H9 (cell line): ENCODE data around the gene AGBL4. TPM values are rescaled to one million over a fixed set of nuclear protein-coding genes. Genes with fewer than 3 reads are reported as not detected.

ENCODE experiments used
- DNase-seq: peaks from one replicate; pipeline ENCODE4 v3.0.0-alpha.2; 2017
- H2AFZ ChIP-seq: one replicate; pipeline ENCODE4 v1.6.1; 2013; ENCODE audit warnings: mild to moderate bottlenecking, low read length, control low read depth, moderate library complexity
- H2AK5ac ChIP-seq: 2 replicates; pipeline ENCODE4 v1.6.1; 2013; ENCODE audit warnings: low read length, control low read depth, mixed read lengths; ENCODE audit not compliant: insufficient read length
- H2BK120ac ChIP-seq: one replicate; pipeline ENCODE4 v1.6.1; 2013; ENCODE audit warnings: low read depth, mild to moderate bottlenecking, low read length, control low read depth, inconsistent platforms; ENCODE audit not compliant: poor library complexity, severe bottlenecking
- H2BK12ac ChIP-seq: 2 replicates; pipeline ENCODE4 v1.6.1; 2013; ENCODE audit warnings: low read length, control low read depth, mixed read lengths, low read depth; ENCODE audit not compliant: insufficient read length
- H2BK15ac ChIP-seq: 2 replicates; pipeline ENCODE4 v1.6.1; 2013; ENCODE audit warnings: low read depth, low read length, control low read depth
- H2BK20ac ChIP-seq: one replicate; pipeline ENCODE4 v1.6.1; 2013; ENCODE audit warnings: low read depth, mild to moderate bottlenecking, low read length, control low read depth, inconsistent platforms; ENCODE audit not compliant: poor library complexity, severe bottlenecking
- H2BK5ac ChIP-seq: 2 replicates; pipeline ENCODE4 v1.6.1; 2013; ENCODE audit warnings: low read length, control low read depth, mixed read lengths; ENCODE audit not compliant: insufficient read length
- H3K14ac ChIP-seq: 2 replicates; pipeline ENCODE4 v1.6.1; 2013; ENCODE audit warnings: low read length, control low read depth; ENCODE audit not compliant: insufficient read depth
- H3K18ac ChIP-seq: 2 replicates; pipeline ENCODE4 v1.6.1; 2013; ENCODE audit warnings: low read depth, mild to moderate bottlenecking, mixed read lengths, low read length, control low read depth; ENCODE audit not compliant: insufficient read length
- H3K23ac ChIP-seq: 2 replicates; pipeline ENCODE4 v1.6.1; 2013; ENCODE audit warnings: low read length, control low read depth, mixed read lengths, low read depth; ENCODE audit not compliant: insufficient read length
- H3K23me2 ChIP-seq: 2 replicates; pipeline ENCODE4 v1.6.1; 2013; ENCODE audit warnings: low read depth, mild to moderate bottlenecking, mixed read lengths, low read length, control low read depth; ENCODE audit not compliant: insufficient read length, poor library complexity, severe bottlenecking
- H3K27ac ChIP-seq: 2 replicates; pipeline ENCODE4 v1.5.1; 2013; ENCODE audit warnings: low read length, control low read depth, mixed read lengths, low read depth; ENCODE audit not compliant: insufficient read length
- H3K27me3 ChIP-seq: 2 replicates; pipeline ENCODE4 v1.6.1; 2013; ENCODE audit warnings: low read length, control low read depth, inconsistent platforms; ENCODE audit not compliant: insufficient read depth
- H3K4ac ChIP-seq: 2 replicates; pipeline ENCODE4 v1.6.1; 2013; ENCODE audit warnings: low read depth, mild to moderate bottlenecking, control low read depth, inconsistent platforms, low read length, moderate library complexity
- H3K4me1 ChIP-seq: 2 replicates; pipeline ENCODE4 v1.6.1; 2013; ENCODE audit warnings: low read length, control low read depth, inconsistent platforms; ENCODE audit not compliant: insufficient read depth
- H3K4me2 ChIP-seq: 2 replicates; pipeline ENCODE4 v1.6.1; 2013; ENCODE audit warnings: low read length, control low read depth, mixed read lengths; ENCODE audit not compliant: insufficient read length, insufficient read depth
- H3K56ac ChIP-seq: 2 replicates; pipeline ENCODE4 v1.6.1; 2013; ENCODE audit warnings: low read depth, mild to moderate bottlenecking, mixed read lengths, low read length, control low read depth; ENCODE audit not compliant: insufficient read length
- H3K79me1 ChIP-seq: 2 replicates; pipeline ENCODE4 v1.6.1; 2013; ENCODE audit warnings: low read depth, mild to moderate bottlenecking, moderate library complexity, low read length, control low read depth, inconsistent platforms; ENCODE audit not compliant: insufficient read depth, poor library complexity, severe bottlenecking
- H3K79me2 ChIP-seq: 2 replicates; pipeline ENCODE4 v1.6.1; 2013; ENCODE audit warnings: low read length, control low read depth, inconsistent platforms; ENCODE audit not compliant: insufficient read depth
- H3K9ac ChIP-seq: 2 replicates; pipeline ENCODE4 v1.6.1; 2013; ENCODE audit warnings: low read length, control low read depth, mixed read lengths; ENCODE audit not compliant: insufficient read length; ENCODE audit errors: extremely low read depth
- H3K9me3 ChIP-seq: one replicate; pipeline ENCODE4 v1.6.1; 2013; ENCODE audit warnings: low read depth, low read length, inconsistent platforms; ENCODE audit not compliant: control insufficient read depth
- H3T11ph ChIP-seq: one replicate; pipeline ENCODE4 v1.6.1; 2013; ENCODE audit warnings: mild to moderate bottlenecking, low read length, control low read depth, inconsistent platforms
- H4K20me1 ChIP-seq: one replicate; pipeline ENCODE4 v1.6.1; 2013; ENCODE audit not compliant: control insufficient read depth, insufficient read length, insufficient read depth
- H4K5ac ChIP-seq: 2 replicates; pipeline ENCODE4 v1.6.1; 2013; ENCODE audit warnings: low read depth, mild to moderate bottlenecking, mixed read lengths, low read length, control low read depth; ENCODE audit not compliant: insufficient read length
- H4K8ac ChIP-seq: replicated peaks from 2 replicates; pipeline ENCODE4 v1.6.1; 2013; ENCODE audit warnings: low read length, control low read depth, mixed read lengths, low read depth; ENCODE audit not compliant: insufficient read length
- H4K91ac ChIP-seq: 2 replicates; pipeline ENCODE4 v1.6.1; 2013; ENCODE audit warnings: low read depth, mild to moderate bottlenecking, moderate library complexity, mixed read lengths, low read length, control low read depth; ENCODE audit not compliant: insufficient read length
- H3K27ac Mint-ChIP-seq, 3 experiments: 2 replicates in 2 of 3; 3 replicates in 1 of 3; pipeline ENCODE4 v1.8.0; 2020 to 2021; ENCODE audit warnings: mixed read lengths in 3 of 3, mild to moderate bottlenecking in 1 of 3, moderate library complexity in 1 of 3
- H3K27me3 Mint-ChIP-seq: 2 replicates; pipeline ENCODE4 v1.8.0; 2021; ENCODE audit warnings: low read depth, mild to moderate bottlenecking, moderate library complexity, mixed read lengths
- H3K36me3 Mint-ChIP-seq, 3 experiments: 2 replicates in 2 of 3; 3 replicates in 1 of 3; pipeline ENCODE4 v1.8.0; 2020 to 2021; ENCODE audit warnings: low read depth in 3 of 3, mixed read lengths in 3 of 3; ENCODE audit not compliant: insufficient read depth in 1 of 3
- H3K4me1 Mint-ChIP-seq, 2 experiments: 2 replicates each; pipeline ENCODE4 v1.8.0; 2020; ENCODE audit warnings: mixed read lengths in 2 of 2
- H3K4me3 Mint-ChIP-seq, 2 experiments: 2 replicates in 1 of 2; 3 replicates in 1 of 2; pipeline ENCODE4 v1.8.0; 2020 to 2021; ENCODE audit warnings: mild to moderate bottlenecking in 2 of 2, mixed read lengths in 2 of 2, moderate library complexity in 1 of 2
- H3K9me3 Mint-ChIP-seq, 2 experiments: 2 replicates in 1 of 2; 3 replicates in 1 of 2; pipeline ENCODE4 v1.8.0; 2020; ENCODE audit warnings: mild to moderate bottlenecking in 2 of 2, mixed read lengths in 2 of 2, moderate library complexity in 1 of 2
- CTCF ChIP-seq: fragments of 200-600 bp; sonication (generic); conservative IDR thresholded peaks from 3 replicates; pipeline ENCODE4 v1.8.0; 2021; ENCODE audit warnings: antibody characterized with exemption, mild to moderate bottlenecking
- WGBS: extraction: QIAGEN DNeasy Blood & Tissue Kit; methylation state at CpG from one replicate; pipeline ENCODE4 v1.1.7; 2013; ENCODE audit warnings: missing lambda C conversion rate, low lambda C conversion rate, mixed read lengths; ENCODE audit not compliant: insufficient read length; ENCODE audit errors: extremely low coverage; 5-methylcytosine and 5-hydroxymethylcytosine counted together
- total RNA-seq: library from RNA; stranded (reverse); gene quantifications from 2 replicates; pipeline ENCODE4 v1.2.1, GENCODE V29; 2021

The AGBL4 gene
- total RNA-seq, 1 experiment from 2014 or later, result not detected

- Mint-ChIP-seq H3K27me3 (no peaks in the 10 kb centered on the region), H3K36me3 (peaks cover 0 to 12% (median 5%) of the 10 kb centered on the region in 3 experiments; a peak in 5 of 7 replicates), H3K4me1 (no peaks in the 10 kb centered on the region), H3K27ac (no peak overlapping the region), H3K9me3 (peaks cover 41 to 44% of the 10 kb centered on the region in 2 experiments), H3K4me3 (no peak overlapping the region)
- Histone ChIP-seq H3K27ac (no peak overlapping the region), H3K4ac (no peak overlapping the region), H2AFZ (no peak overlapping the region), H3K56ac (no peak overlapping the region), H2BK12ac (no peak overlapping the region), H3K27me3 (no peaks in the 10 kb centered on the region), H3K9me3 (peaks cover 58% of the 10 kb centered on the region), H3K23ac (no peak overlapping the region), H3K79me1 (no peaks in the 10 kb centered on the region), H4K5ac (no peak overlapping the region), H4K20me1 (no peaks in the 10 kb centered on the region), H2AK5ac (no peak overlapping the region), H2BK120ac (no peak overlapping the region), H2BK5ac (no peak overlapping the region), H2BK15ac (no peak overlapping the region), H3K14ac (no peak overlapping the region), H3K79me2 (no peaks in the 10 kb centered on the region), H3K9ac (no peak overlapping the region), H3K23me2 (no peaks in the 10 kb centered on the region), H3K4me2 (no peak overlapping the region), H4K91ac (no peak overlapping the region), H4K8ac (no peak overlapping the region), H3K18ac (no peak overlapping the region), H3K4me1 (no peaks in the 10 kb centered on the region), H3T11ph (no peak overlapping the region), H2BK20ac (no peak overlapping the region)
- DNase-seq, result peak; percentile 40
- WGBS, result no CpG with 5 or more reads among the region's 1 CpG
- TF ChIP-seq CTCF, result no peak
Observed at GRCh38 chr1:49229555-49229954, 794.2 kb downstream of the AGBL4 start.
